Smooth muscle cell (in vitro differentiated cells): ENCODE results near the gene RCHY1. TPM values are rescaled to one million over a fixed set of nuclear protein-coding genes. Genes with fewer than 3 reads are reported as not detected.
A peak's percentile ranks its signal among the peaks of the same experiment; 100 is the strongest.

Experiments used
- DNase-seq: peaks from one replicate; lab custom pipeline; 2025; ENCODE audit not compliant: unreplicated experiment; lab: John Stamatoyannopoulos, UW
- H2AFZ ChIP-seq: fragments of 200-600 bp; sonication (generic); 2 replicates; pipeline ENCODE4 v1.6.0; 2016; ENCODE audit warnings: antibody characterized with exemption, low read depth, mild to moderate bottlenecking
- H3F3A ChIP-seq: fragments of 200-600 bp; sonication (generic); 2 replicates; pipeline ENCODE4 v1.6.0; 2017; ENCODE audit warnings: antibody characterized with exemption, low read depth
- H3K27ac ChIP-seq: fragments of 200-600 bp; sonication (generic); 2 replicates; pipeline ENCODE4 v1.5.1; 2016; ENCODE audit warnings: low read depth, mild to moderate bottlenecking
- H3K27me3 ChIP-seq: fragments of 200-600 bp; sonication (generic); 2 replicates; pipeline ENCODE4 v1.6.1; 2016; ENCODE audit warnings: low read depth, mild to moderate bottlenecking
- H3K36me3 ChIP-seq: fragments of 200-600 bp; sonication (generic); 2 replicates; pipeline ENCODE4 v1.5.1; 2016; ENCODE audit warnings: low read depth
- H3K4me1 ChIP-seq: fragments of 200-600 bp; sonication (generic); 2 replicates; pipeline ENCODE4 v1.5.1; 2016; ENCODE audit warnings: low read depth
- H3K4me2 ChIP-seq: fragments of 200-600 bp; sonication (generic); 2 replicates; pipeline ENCODE4 v1.6.0; 2016; ENCODE audit warnings: mild to moderate bottlenecking
- H3K4me3 ChIP-seq: fragments of 200-600 bp; sonication (generic); 2 replicates; pipeline ENCODE4 v1.5.1; 2016; ENCODE audit warnings: mild to moderate bottlenecking
- H3K79me2 ChIP-seq: fragments of 200-600 bp; sonication (generic); 2 replicates; pipeline ENCODE4 v1.6.0; 2016; ENCODE audit warnings: low read depth, mild to moderate bottlenecking
- H3K9ac ChIP-seq: fragments of 200-600 bp; sonication (generic); 2 replicates; pipeline ENCODE4 v1.6.0; 2016; ENCODE audit warnings: low read depth
- H3K9me3 ChIP-seq: fragments of 200-600 bp; sonication (generic); replicated peaks from 2 replicates; pipeline ENCODE4 v1.5.1; 2016; ENCODE audit warnings: low read depth
- H4K20me1 ChIP-seq: fragments of 200-600 bp; sonication (generic); 2 replicates; pipeline ENCODE4 v1.6.0; 2016; ENCODE audit warnings: low read depth
- CTCF ChIP-seq: fragments of 200-600 bp; sonication (generic); IDR thresholded peaks from 2 replicates; pipeline ENCODE4 v1.5.1; 2017; ENCODE audit warnings: borderline replicate concordance, mild to moderate bottlenecking, antibody characterized with exemption; ENCODE audit not compliant: insufficient read depth, poor library complexity, severe bottlenecking
- WGBS: methylation state at CpG from one replicate; pipeline ENCODE4 v1.1.7; 2016; ENCODE audit warnings: low lambda C conversion rate; 5-methylcytosine and 5-hydroxymethylcytosine counted together
- polyA plus RNA-seq: library from polyadenylated mRNA; unstranded; fragments of >200 nt; fragmentation: Nextera tagmentation; extraction: Ambion mirVana; gene quantifications from 2 replicates; pipeline ENCODE4 v1.2.1, GENCODE V29; 2016
- total RNA-seq: library from RNA; depleted of rRNA; stranded (reverse); fragments of >200 nt; gene quantifications from 2 replicates; pipeline ENCODE4 v1.2.3, GENCODE V29; 2014

RCHY1 gene
- total and polyA plus RNA-seq, 2 experiments from 2014 or later: 19.3 to 45.9 TPM

GRCh38 chr4:75490155-75490554 is 24.0 kb downstream of the RCHY1 start:
- H3K4me3 ChIP-seq: no peak overlapping the region
- DNase-seq: no peak
- H4K20me1 ChIP-seq: peaks cover 11% of the 10 kb centered on the region
- H3K4me1 ChIP-seq: no peaks in the 10 kb centered on the region
- WGBS: 87% methylated on average over 2 of the region's 2 CpGs
- no peak overlapping the region for H3K27ac ChIP-seq
- no peaks in the 10 kb centered on the region for H3F3A ChIP-seq
- peaks cover 3% of the 10 kb centered on the region for H3K79me2 ChIP-seq
- peaks cover 10% of the 10 kb centered on the region for H3K36me3 ChIP-seq
- no peak overlapping the region for H3K9ac ChIP-seq
- H3K27me3 ChIP-seq: no peaks in the 10 kb centered on the region
- H3K9me3 ChIP-seq: no peaks in the 10 kb centered on the region
- H2AFZ ChIP-seq: no peak overlapping the region
- TF ChIP-seq CTCF: peak; percentile 43
- no peak overlapping the region for H3K4me2 ChIP-seq

- Histone ChIP-seq H3K9me3 (no peaks in the 10 kb centered on the region), H3K4me2 (no peak overlapping the region), H3K79me2 (no peaks in the 10 kb centered on the region)
Observed at GRCh38 chr4:75484190-75484589, 30.0 kb downstream of the RCHY1 start.

GRCh38 chr4:75477201-75477600 is 37.0 kb downstream of the RCHY1 start:
- H3K4me1 ChIP-seq: no peaks in the 10 kb centered on the region
- no peak overlapping the region for H3K4me2 ChIP-seq
- peaks cover 8% of the 10 kb centered on the region for H3K36me3 ChIP-seq
- H3K27ac ChIP-seq: no peak overlapping the region
- H3K9me3 ChIP-seq: no peaks in the 10 kb centered on the region
- no peaks in the 10 kb centered on the region for H3F3A ChIP-seq
- H4K20me1 ChIP-seq: no peaks in the 10 kb centered on the region
- H3K4me3 ChIP-seq: no peak overlapping the region
- H3K9ac ChIP-seq: no peak overlapping the region
- H3K27me3 ChIP-seq: no peaks in the 10 kb centered on the region
- WGBS: 95% methylated on average over 3 of the region's 3 CpGs
- H2AFZ ChIP-seq: no peak overlapping the region
- no peak for TF ChIP-seq CTCF
- DNase-seq: no peak
- H3K79me2 ChIP-seq: no peaks in the 10 kb centered on the region

More at GRCh38 chr4:75484190-75484589, 30.0 kb downstream of the RCHY1 start:
- Histone ChIP-seq H3F3A (no peaks in the 10 kb centered on the region), H3K36me3 (peaks cover 9% of the 10 kb centered on the region), H2AFZ (no peak overlapping the region), H4K20me1 (no peaks in the 10 kb centered on the region), H3K9ac (no peak overlapping the region), H3K27me3 (no peaks in the 10 kb centered on the region), H3K27ac (no peak overlapping the region), H3K4me3 (no peak overlapping the region), H3K4me1 (no peaks in the 10 kb centered on the region)
- 95% methylated on average over 4 of the region's 4 CpGs for WGBS
- TF ChIP-seq CTCF: no peak
- no peak for DNase-seq

GRCh38 chr4:75470738-75471137 is 43.5 kb downstream of the RCHY1 start:
- H4K20me1 ChIP-seq: no peaks in the 10 kb centered on the region
- H3K4me1 ChIP-seq: no peaks in the 10 kb centered on the region
- H3K27ac ChIP-seq: no peak overlapping the region
- no peak overlapping the region for H3K4me2 ChIP-seq
- TF ChIP-seq CTCF: no peak
- H3F3A ChIP-seq: no peaks in the 10 kb centered on the region
- DNase-seq: no peak
- H3K79me2 ChIP-seq: no peaks in the 10 kb centered on the region
- H3K27me3 ChIP-seq: no peaks in the 10 kb centered on the region
- WGBS: 100% methylated on average over 1 of the region's 1 CpG
- H3K9me3 ChIP-seq: no peaks in the 10 kb centered on the region
- H3K4me3 ChIP-seq: no peak overlapping the region
- H2AFZ ChIP-seq: no peak overlapping the region
- H3K36me3 ChIP-seq: no peaks in the 10 kb centered on the region
- no peak overlapping the region for H3K9ac ChIP-seq
